ENCODE data around the gene PTTG1IP. TPM values are rescaled to one million over a fixed set of nuclear protein-coding genes. Genes with fewer than 3 reads are reported as not detected.
A peak's percentile ranks its signal among the peaks of the same experiment; 100 is the strongest.

The PTTG1IP gene
- total RNA-seq, 3 donors from 2014 or later (not counting 1 experiment from before 2014, with no cell fraction given): 96.8 to 144 (median 126) TPM

DNA sequence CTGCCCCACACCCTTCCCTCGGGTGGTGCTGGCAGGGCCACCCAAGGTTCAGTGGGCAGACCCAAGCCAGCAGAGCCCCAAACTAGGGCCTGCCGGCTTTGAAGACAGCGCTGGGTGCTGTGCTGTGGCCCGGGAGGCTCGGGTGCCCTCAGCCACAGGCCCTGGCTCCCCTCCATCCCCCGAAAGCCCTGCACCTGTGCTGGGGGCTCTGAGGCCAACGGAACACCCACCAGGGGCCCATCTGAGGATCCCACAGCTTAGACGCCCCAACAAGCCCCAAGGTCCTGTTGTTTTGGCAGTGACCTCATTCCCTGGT is 38.6 kb upstream of the PTTG1IP start:
- Mint-ChIP-seq H3K9me3 (no peaks in the 10 kb centered on the region), H3K4me1 (peaks cover 67 to 82% of the 10 kb centered on the region in 2 donors), H3K27me3 (ENCODE audit: low read depth in 2 of 2) (no peaks in the 10 kb centered on the region), H3K4me3 (peak overlapping the region; percentile 85), H3K27ac (peak overlapping the region; percentile 85 to 98), H3K36me3 (no peaks in the 10 kb centered on the region)
- H3K9me3 ChIP-seq (ENCODE audit: control insufficient read depth, insufficient read depth, low read length): no peaks in the 10 kb centered on the region
- no peaks in the 10 kb centered on the region for H3K27me3 ChIP-seq (ENCODE audit: control insufficient read depth, insufficient read depth, low read length)
- no peak for ATAC-seq
- H3K27ac ChIP-seq (ENCODE audit: low read length): peak overlapping the region; percentile 83
- TF ChIP-seq, protein P1, sequence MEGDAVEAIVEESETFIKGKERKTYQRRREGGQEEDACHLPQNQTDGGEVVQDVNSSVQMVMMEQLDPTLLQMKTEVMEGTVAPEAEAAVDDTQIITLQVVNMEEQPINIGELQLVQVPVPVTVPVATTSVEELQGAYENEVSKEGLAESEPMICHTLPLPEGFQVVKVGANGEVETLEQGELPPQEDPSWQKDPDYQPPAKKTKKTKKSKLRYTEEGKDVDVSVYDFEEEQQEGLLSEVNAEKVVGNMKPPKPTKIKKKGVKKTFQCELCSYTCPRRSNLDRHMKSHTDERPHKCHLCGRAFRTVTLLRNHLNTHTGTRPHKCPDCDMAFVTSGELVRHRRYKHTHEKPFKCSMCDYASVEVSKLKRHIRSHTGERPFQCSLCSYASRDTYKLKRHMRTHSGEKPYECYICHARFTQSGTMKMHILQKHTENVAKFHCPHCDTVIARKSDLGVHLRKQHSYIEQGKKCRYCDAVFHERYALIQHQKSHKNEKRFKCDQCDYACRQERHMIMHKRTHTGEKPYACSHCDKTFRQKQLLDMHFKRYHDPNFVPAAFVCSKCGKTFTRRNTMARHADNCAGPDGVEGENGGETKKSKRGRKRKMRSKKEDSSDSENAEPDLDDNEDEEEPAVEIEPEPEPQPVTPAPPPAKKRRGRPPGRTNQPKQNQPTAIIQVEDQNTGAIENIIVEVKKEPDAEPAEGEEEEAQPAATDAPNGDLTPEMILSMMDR (IDR thresholded peaks at IDR 0.05): no peak
- no peak for DNase-seq
- H3K4me1 ChIP-seq (ENCODE audit: control insufficient read depth, insufficient read depth, low read length): peaks cover 95% of the 10 kb centered on the region
- peaks cover 43% of the 10 kb centered on the region for H3K36me3 ChIP-seq (ENCODE audit: control insufficient read depth, insufficient read depth, low read length)
- WGBS (ENCODE audit: insufficient coverage): 5% methylated on average over 8 of the region's 8 CpGs
- intact Hi-C loops (cut with micrococcal nuclease): loop anchor here (1.0 to 5.0 kb wide), 2 partner anchors 20 to 110 kb away; partner anchors contain the start of gene UBE2G2
- H3K4me3 ChIP-seq (ENCODE audit: low read length): peak overlapping the region; percentile 26

DNA sequence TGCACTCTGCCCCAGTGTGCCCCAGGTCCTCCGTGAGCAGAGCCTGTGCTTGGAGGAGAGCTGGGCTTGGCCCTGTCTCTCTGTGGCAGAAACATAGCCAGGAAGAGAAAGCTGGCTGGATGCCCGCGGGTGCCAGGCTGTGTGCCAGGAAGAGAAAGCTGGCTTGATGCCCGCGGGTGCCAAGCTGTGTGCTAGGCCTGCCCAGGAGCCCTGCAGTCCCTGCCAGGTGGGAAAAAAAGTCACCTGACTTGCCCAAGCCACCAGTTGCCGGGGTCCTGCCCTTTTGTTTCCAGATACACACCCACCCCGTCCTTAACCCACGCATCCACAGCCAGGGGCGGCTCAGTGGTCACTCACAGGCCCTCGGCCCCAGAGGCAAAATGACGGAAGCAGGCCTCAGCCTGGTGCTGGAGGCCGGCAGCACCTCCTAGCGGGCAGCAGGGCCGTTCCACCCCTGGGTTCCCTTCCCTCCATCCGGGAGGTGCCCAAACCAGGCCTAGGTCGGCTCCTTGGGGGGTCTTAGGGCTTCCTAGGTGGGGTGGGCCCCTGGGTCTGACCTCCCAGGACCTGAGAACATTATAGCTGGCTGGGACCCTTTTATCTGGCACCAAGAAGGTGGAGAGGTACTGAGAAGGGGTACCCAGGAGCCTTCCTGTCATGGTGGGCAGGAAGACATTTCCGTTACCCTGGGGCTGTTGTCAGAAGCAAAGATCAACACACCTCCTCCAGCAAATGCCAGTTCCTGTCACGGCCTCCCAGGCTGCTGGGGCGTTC is 38.1 kb upstream of the PTTG1IP start:
- Histone ChIP-seq H3K4me3 (ENCODE audit: low read length) (peak overlapping the region; percentile 26), H3K4me1 (ENCODE audit: control insufficient read depth, insufficient read depth, low read length) (peaks cover 95% of the 10 kb centered on the region), H3K9me3 (ENCODE audit: control insufficient read depth, insufficient read depth, low read length) (no peaks in the 10 kb centered on the region), H3K27me3 (ENCODE audit: control insufficient read depth, insufficient read depth, low read length) (no peaks in the 10 kb centered on the region), H3K36me3 (ENCODE audit: control insufficient read depth, insufficient read depth, low read length) (peaks cover 44% of the 10 kb centered on the region), H3K27ac (ENCODE audit: low read length) (peak overlapping the region; percentile 83)
- Mint-ChIP-seq H3K27me3 (ENCODE audit: low read depth in 2 of 2) (no peaks in the 10 kb centered on the region), H3K36me3 (no peaks in the 10 kb centered on the region), H3K9me3 (no peaks in the 10 kb centered on the region), H3K4me1 (peaks cover 63 to 78% of the 10 kb centered on the region in 2 donors), H3K4me3 (peak overlapping the region; percentile 85), H3K27ac (peak overlapping the region; percentile 85 to 98)
- TF ChIP-seq, protein P1 (IDR thresholded peaks at IDR 0.05): peak; percentile 78
- ATAC-seq: peak; percentile 54 to 74 (median 62)
- peak; percentile 63 to 81 for DNase-seq
- intact Hi-C loops (cut with micrococcal nuclease): loop anchor here (1.0 to 5.0 kb wide), 2 partner anchors 19 to 109 kb away; partner anchors contain the start of gene UBE2G2
- WGBS (ENCODE audit: insufficient coverage): 12% methylated on average over 19 of the region's 19 CpGs

DNA sequence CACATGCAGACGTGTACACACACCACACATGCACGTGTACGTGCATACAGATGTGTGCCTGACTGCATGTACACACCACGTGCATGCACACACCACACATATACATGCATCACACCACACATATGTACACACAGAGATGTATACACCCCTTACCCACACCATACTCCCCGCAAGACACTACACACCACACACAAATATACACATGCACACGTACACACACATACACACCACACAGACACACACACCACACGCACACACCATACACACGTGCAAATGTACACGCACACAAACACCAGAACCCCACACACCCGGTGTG is 37.5 kb upstream of the PTTG1IP start:
- Histone ChIP-seq H3K36me3 (ENCODE audit: control insufficient read depth, insufficient read depth, low read length) (peaks cover 49% of the 10 kb centered on the region), H3K4me1 (ENCODE audit: control insufficient read depth, insufficient read depth, low read length) (peaks cover 91% of the 10 kb centered on the region), H3K4me3 (ENCODE audit: low read length) (peak overlapping the region; percentile 26), H3K27me3 (ENCODE audit: control insufficient read depth, insufficient read depth, low read length) (no peaks in the 10 kb centered on the region), H3K27ac (ENCODE audit: low read length) (peak overlapping the region; percentile 83), H3K9me3 (ENCODE audit: control insufficient read depth, insufficient read depth, low read length) (no peaks in the 10 kb centered on the region)
- TF ChIP-seq, protein P1 (IDR thresholded peaks at IDR 0.05): no peak
- H3K27ac Mint-ChIP-seq: peak overlapping the region; percentile 85 to 98
- peak overlapping the region; percentile 85 for H3K4me3 Mint-ChIP-seq
- peaks cover 63 to 78% of the 10 kb centered on the region in 2 donors for H3K4me1 Mint-ChIP-seq
- H3K36me3 Mint-ChIP-seq: no peaks in the 10 kb centered on the region
- WGBS (ENCODE audit: insufficient coverage): 45% methylated on average over 10 of the region's 10 CpGs
- H3K27me3 Mint-ChIP-seq (ENCODE audit: low read depth in 2 of 2): no peaks in the 10 kb centered on the region
- ATAC-seq (no peak), DNase-seq (no peak)
- intact Hi-C loops (cut with micrococcal nuclease): loop anchor here (5.0 kb wide), 1 partner anchor 109 kb away; the partner anchor contains the start of gene UBE2G2
- H3K9me3 Mint-ChIP-seq: no peaks in the 10 kb centered on the region

Data from natural killer cell (primary cell).